HepG2 (cell line): ENCODE results near the gene ATR. TPM values are rescaled to one million over a fixed set of nuclear protein-coding genes. Genes with fewer than 3 reads are reported as not detected.

Experiments used
- ATAC-seq: fragments of 200-7000 bp; cut with Tn5 transposase; 3 replicates; pipeline ENCODE4 v1.9.1; 2020; ENCODE audit warnings: mild to moderate bottlenecking, moderate library complexity
- BruUV-seq: library from RNA; stranded (reverse); fragments of 400-500 nt; replicated peaks from 2 replicates; lab custom pipeline; 2021; lab: Mats Ljungman, UMichigan
- CTCF ChIA-PET: fragments of 300-600 bp; formaldehyde crosslinking; extraction: SDS; loops from one replicate; lab custom pipeline; 2021; ENCODE audit warnings: low total read pairs, inconsistent platforms, low intra/inter-chr PET ratio; lab: Yijun Ruan, JAX
- POLR2A ChIA-PET: fragments of 350-600 bp; sonication (Branson Sonifier 250); formaldehyde crosslinking; loops from one replicate; lab custom pipeline; 2020; ENCODE audit warnings: antibody characterized with exemption, inconsistent platforms; lab: Yijun Ruan, JAX
- DNase-seq: peaks from one replicate; pipeline ENCODE4 v3.0.0-alpha.2; 2015; ENCODE audit warnings: low spot score
- FAIRE-seq: peaks from 3 replicates; lab custom pipeline; 2011; peaks lifted over from hg19 to GRCh38; lab: Jason Lieb, UNC
- H2AFZ ChIP-seq: one replicate; pipeline ENCODE4 v1.6.1; 2011; ENCODE audit warnings: low read length, inconsistent platforms
- H3K27ac ChIP-seq: fragments of 300-600 bp; 3 replicates; pipeline ENCODE4 v1.8.0; 2011; ENCODE audit warnings: mixed run types, mild to moderate bottlenecking, mixed read lengths, low read length, inconsistent platforms; ENCODE audit not compliant: insufficient read depth; ENCODE audit errors: extremely low read length
- H3K27me3 ChIP-seq, 2 experiments: fragments of 200-600 bp in 1 of 2; 2 replicates in 1 of 2; 3 replicates in 1 of 2; pipeline versions ENCODE4 v1.6.0 to v1.8.0; 2011; ENCODE audit warnings: low read length in 2 of 2, mild to moderate bottlenecking in 2 of 2, moderate library complexity in 2 of 2, inconsistent platforms in 1 of 2; ENCODE audit not compliant: insufficient read depth in 2 of 2, control insufficient read depth in 1 of 2
- H3K36me3 ChIP-seq, 2 experiments: fragments of 200-600 bp in 1 of 2; replicated peaks in 1 of 2; 2 replicates in 1 of 2; 3 replicates in 1 of 2; pipeline versions ENCODE4 v1.5.1 to v1.8.0; 2011; ENCODE audit warnings: low read length in 2 of 2, inconsistent platforms in 1 of 2; ENCODE audit not compliant: insufficient read depth in 2 of 2, control insufficient read depth in 1 of 2
- H3K4me1 ChIP-seq: 2 replicates; pipeline ENCODE4 v1.5.1; 2012; ENCODE audit warnings: low read length, inconsistent platforms; ENCODE audit not compliant: insufficient read depth
- H3K4me2 ChIP-seq: 2 replicates; pipeline ENCODE4 v1.6.0; 2011; ENCODE audit warnings: low read depth, low read length, inconsistent platforms
- H3K4me3 ChIP-seq, 3 experiments: fragments of 200-600 bp in 1 of 3; sonication (generic), shearing (Covaris generic) in 1 of 3; replicated peaks in 1 of 3; 2 replicates each; pipeline ENCODE4 v1.5.1; 2011 to 2016; ENCODE audit warnings: low read length in 3 of 3, inconsistent platforms in 2 of 3, low read depth in 2 of 3, mild to moderate bottlenecking in 2 of 3, control low read depth in 1 of 3, mixed read lengths in 1 of 3; ENCODE audit not compliant: insufficient read depth in 1 of 3
- H3K79me2 ChIP-seq: one replicate; pipeline ENCODE4 v1.6.1; 2011; ENCODE audit warnings: low read length, inconsistent platforms; ENCODE audit not compliant: insufficient read depth
- H3K9ac ChIP-seq: 2 replicates; pipeline ENCODE4 v1.6.0; 2011; ENCODE audit warnings: mild to moderate bottlenecking, low read depth, low read length, inconsistent platforms; ENCODE audit not compliant: insufficient read depth
- H3K9me3 ChIP-seq: 2 replicates; pipeline ENCODE4 v1.5.1; 2012; ENCODE audit warnings: mild to moderate bottlenecking, low read length
- H4K20me1 ChIP-seq: 2 replicates; pipeline ENCODE4 v1.6.0; 2011; ENCODE audit warnings: inconsistent platforms, mild to moderate bottlenecking, low read length, moderate library complexity; ENCODE audit not compliant: insufficient read depth
- AFF4 ChIP-seq: sonication (generic); formaldehyde crosslinking; IDR thresholded peaks from 2 replicates; pipeline ENCODE4 v1.4.0; 2020; ENCODE audit warnings: missing genetic modification reagents
- ATF6 ChIP-seq: sonication (generic); formaldehyde crosslinking; conservative IDR thresholded peaks from 2 replicates; pipeline ENCODE4 v1.4.0; 2020; ENCODE audit warnings: missing genetic modification reagents
- CCAR2 ChIP-seq: fragments of 200-400 bp; formaldehyde crosslinking; optimal IDR thresholded peaks from 2 replicates; pipeline ENCODE3; 2018; ENCODE audit warnings: low read depth, mild to moderate bottlenecking, low read length, moderate library complexity
- DMAP1 ChIP-seq: IDR thresholded peaks from 2 replicates; pipeline ENCODE4 v1.6.1; 2016
- ISX ChIP-seq: sonication (generic); formaldehyde crosslinking; conservative IDR thresholded peaks from 2 replicates; pipeline ENCODE4 v1.5.0; 2020; ENCODE audit warnings: missing genetic modification reagents
- JUND ChIP-seq: sonication (generic); formaldehyde crosslinking; IDR thresholded peaks from 2 replicates; pipeline ENCODE4 v1.8.0; 2022; ENCODE audit warnings: mild to moderate bottlenecking, missing genetic modification reagents
- PPARG ChIP-seq: conservative IDR thresholded peaks from 2 replicates; pipeline ENCODE4 v1.6.1; 2016; ENCODE audit warnings: missing biosample characterization, missing genetic modification reagents
- RXRB ChIP-seq: IDR thresholded peaks from 2 replicates; pipeline ENCODE4 v1.6.1; 2016; ENCODE audit warnings: borderline replicate concordance, missing genetic modification reagents, missing compliant biosample characterization
- U2AF1 ChIP-seq: fragments of 200-400 bp; formaldehyde crosslinking; optimal IDR thresholded peaks from 2 replicates; pipeline ENCODE3; 2017; ENCODE audit warnings: mild to moderate bottlenecking, low read depth, low read length
- ZKSCAN8 ChIP-seq: IDR thresholded peaks from 2 replicates; pipeline ENCODE4 v1.6.1; 2016; ENCODE audit warnings: borderline replicate concordance, missing genetic modification reagents, missing compliant biosample characterization
- ZNF232 ChIP-seq: sonication (generic); formaldehyde crosslinking; IDR thresholded peaks from 2 replicates; pipeline ENCODE4 v1.4.0; 2020; ENCODE audit warnings: missing genetic modification reagents, borderline replicate concordance
- ZNF354B ChIP-seq: sonication (generic); formaldehyde crosslinking; IDR thresholded peaks from 2 replicates; pipeline ENCODE4 v1.8.0; 2022; ENCODE audit warnings: mild to moderate bottlenecking, missing genetic modification reagents
- ZNF616 ChIP-seq: sonication (generic); formaldehyde crosslinking; IDR thresholded peaks from 2 replicates; pipeline ENCODE4 v1.5.0; 2020; ENCODE audit warnings: low read depth, mild to moderate bottlenecking, missing genetic modification reagents
- ZNF781 ChIP-seq: sonication (generic); formaldehyde crosslinking; IDR thresholded peaks from 2 replicates; pipeline ENCODE4 v1.5.1; 2020; ENCODE audit warnings: borderline replicate concordance, mild to moderate bottlenecking, missing genetic modification reagents; ENCODE audit errors: not compliant biosample characterization
- WGBS: methylation state at CpG from one replicate; pipeline ENCODE4 v1.1.6; 2017; ENCODE audit warnings: low lambda C conversion rate; 5-methylcytosine and 5-hydroxymethylcytosine counted together
- in situ Hi-C: cut with HindIII; loops from 2 replicates; pipeline ENCODE4 v1.10.0; 2017; ENCODE audit warnings: low pct_unique_long_range_greater_than_20kb; ENCODE audit not compliant: extremely low pct_ligation_motif_present
- intact Hi-C: fragments of 100-400 bp; cut with micrococcal nuclease; formaldehyde crosslinking; loops from one replicate; pipeline ENCODE4 v1.10.0; 2022; ENCODE audit not compliant: unreplicated experiment
- polyA plus RNA-seq, 8 experiments: library from polyadenylated mRNA; depleted of rRNA in 3 of 8; stranded (reverse) in 7 of 8; unstranded in 1 of 8; fragments of >200 nt; fragmentation: Illumina TruSeq in 4 of 8; extraction: Trizol in 4 of 8; gene quantifications; 2 replicates each; pipeline versions ENCODE4 v1.2.1 to v1.2.3, GENCODE V29; 2011 to 2016; ENCODE audit warnings: low read depth in 4 of 8, missing spikeins in 1 of 8, mixed read lengths in 1 of 8; ENCODE audit not compliant: insufficient read depth in 1 of 8
- total RNA-seq, 5 experiments: library from RNA; depleted of rRNA; stranded (reverse); fragments of >200 nt; fragmentation: Illumina TruSeq; extraction: Trizol; gene quantifications; 2 replicates each; pipeline ENCODE4 v1.2.3, GENCODE V29; 2016; ENCODE audit warnings: low read depth in 1 of 5
- TF ChIP-seq, protein P1 (sequence below): sonication (generic); formaldehyde crosslinking; IDR thresholded peaks from 2 replicates; pipeline ENCODE4 v1.5.0; 2020; ENCODE audit warnings: mild to moderate bottlenecking, low read depth, missing genetic modification reagents, borderline replicate concordance

Gene ATR
- total and polyA plus RNA-seq, 2 of the 13 experiments (the other 11 are each of a cell fraction or from before 2014, with no cell fraction given): 6.6 to 17.0 TPM

DNA sequence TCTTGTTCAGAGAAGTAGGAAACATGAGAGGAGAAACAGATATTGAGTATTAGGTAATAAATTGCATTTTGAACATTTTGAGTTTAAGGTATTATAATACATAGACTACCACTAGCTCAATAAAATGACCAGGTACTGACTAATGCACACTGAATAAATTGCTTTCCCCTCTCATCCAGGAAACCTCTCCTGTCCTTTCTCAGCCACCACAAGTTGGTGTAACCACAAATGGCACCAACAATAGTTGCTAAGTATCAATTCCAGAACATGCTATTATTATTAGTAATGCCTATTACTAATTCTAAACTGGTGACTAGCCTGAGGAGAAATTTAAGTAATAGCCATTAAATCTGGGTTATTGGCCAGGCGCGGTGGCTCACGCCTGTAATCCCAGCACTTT lies 83.4 kb downstream of the ATR start:
- in situ Hi-C loops: no loop called here
- intact Hi-C loops: no loop called here
- Histone ChIP-seq H3K27ac (no peak overlapping the region), H3K27me3 (no peaks in the 10 kb centered on the region), H3K9me3 (no peaks in the 10 kb centered on the region), H2AFZ (no peak overlapping the region), H3K4me3 (no peak overlapping the region), H3K36me3 (peaks cover 0 to 3% of the 10 kb centered on the region in 2 experiments; a peak in 3 of 5 replicates), H3K4me1 (peaks cover 2% of the 10 kb centered on the region), H3K79me2 (no peaks in the 10 kb centered on the region), H3K4me2 (no peak overlapping the region), H4K20me1 (no peaks in the 10 kb centered on the region), H3K9ac (no peak overlapping the region)
- TF ChIP-seq ZNF232 (CRISPR knock-in tag) (no peak), DMAP1 (CRISPR knock-in tag) (no peak), U2AF1 (no peak), CCAR2 (no peak), JUND (CRISPR knock-in tag) (no peak), ATF6 (no peak), RXRB (no peak), ZNF616 (CRISPR knock-in tag) (no peak), ZNF354B (CRISPR knock-in tag) (no peak), PPARG (CRISPR knock-in tag) (no peak), ZNF781 (CRISPR knock-in tag) (no peak), ZKSCAN8 (CRISPR knock-in tag) (no peak), AFF4 (no peak), ISX (no peak)
- TF ChIP-seq, protein P1, sequence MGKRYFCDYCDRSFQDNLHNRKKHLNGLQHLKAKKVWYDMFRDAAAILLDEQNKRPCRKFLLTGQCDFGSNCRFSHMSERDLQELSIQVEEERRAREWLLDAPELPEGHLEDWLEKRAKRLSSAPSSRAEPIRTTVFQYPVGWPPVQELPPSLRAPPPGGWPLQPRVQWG (CRISPR knock-in tag): no peak
- no TSS peak for BruUV-seq
- FAIRE-seq (no peak), DNase-seq (no peak), ATAC-seq (no peak)
- POLR2A ChIA-PET: no interaction called here
- CTCF ChIA-PET: no interaction called here
- 100% methylated on average over 3 of the region's 3 CpGs for WGBS
